IMR-90 (cell line): Measurements from ENCODE around the gene NOTCH3.

Source experiments
- BHLHE40 ChIP-seq: fragments of 150-350 bp; IDR thresholded peaks from 2 replicates; pipeline ENCODE4 v1.6.1; 2016; ENCODE audit warnings: mild to moderate bottlenecking, low read depth, low read length
- FOS ChIP-seq: fragments of 150-350 bp; IDR thresholded peaks from 2 replicates; pipeline ENCODE4 v1.6.1; 2016; ENCODE audit warnings: low read depth, low read length
- MAFK ChIP-seq: IDR thresholded peaks from 2 replicates; pipeline ENCODE4 v1.6.1; 2012; ENCODE audit warnings: low read depth, low read length, improper control_type of control experiment
- MAZ ChIP-seq: IDR thresholded peaks from 2 replicates; pipeline ENCODE4 v1.6.1; 2012; ENCODE audit warnings: low read depth, mild to moderate bottlenecking, low read length, improper control_type of control experiment, moderate library complexity, borderline replicate concordance
- NFE2L2 ChIP-seq: fragments of 150-350 bp; IDR thresholded peaks from 2 replicates; pipeline ENCODE4 v1.6.1; 2016; ENCODE audit warnings: low read depth, mild to moderate bottlenecking, low read length
- POLR2A ChIP-seq: IDR thresholded peaks from 2 replicates; pipeline ENCODE4 v1.6.1; 2012; ENCODE audit warnings: mild to moderate bottlenecking, low read depth, low read length
- RAD21 ChIP-seq: IDR thresholded peaks from 2 replicates; pipeline ENCODE4 v1.6.1; 2012; ENCODE audit warnings: low read length, improper control_type of control experiment
- RCOR1 ChIP-seq: IDR thresholded peaks from 2 replicates; pipeline ENCODE4 v1.6.1; 2012; ENCODE audit warnings: mild to moderate bottlenecking, low read length, improper control_type of control experiment; ENCODE audit not compliant: insufficient replicate concordance
- SMC3 ChIP-seq: fragments of 150-350 bp; IDR thresholded peaks from 2 replicates; pipeline ENCODE4 v1.6.1; 2016; ENCODE audit warnings: low read depth, mild to moderate bottlenecking, antibody characterized with exemption, low read length, moderate library complexity
- TF ChIP-seq, protein P1 (sequence below): conservative IDR thresholded peaks from 2 replicates; pipeline ENCODE4 v1.5.1; 2012; ENCODE audit warnings: mild to moderate bottlenecking, low read depth, low read length, improper control_type of control experiment
- TF ChIP-seq, protein P2 (sequence below): fragments of 150-350 bp; IDR thresholded peaks from 2 replicates; pipeline ENCODE4 v1.6.1; 2017; ENCODE audit warnings: mild to moderate bottlenecking, antibody characterized with exemption, low read length, low read depth

DNA sequence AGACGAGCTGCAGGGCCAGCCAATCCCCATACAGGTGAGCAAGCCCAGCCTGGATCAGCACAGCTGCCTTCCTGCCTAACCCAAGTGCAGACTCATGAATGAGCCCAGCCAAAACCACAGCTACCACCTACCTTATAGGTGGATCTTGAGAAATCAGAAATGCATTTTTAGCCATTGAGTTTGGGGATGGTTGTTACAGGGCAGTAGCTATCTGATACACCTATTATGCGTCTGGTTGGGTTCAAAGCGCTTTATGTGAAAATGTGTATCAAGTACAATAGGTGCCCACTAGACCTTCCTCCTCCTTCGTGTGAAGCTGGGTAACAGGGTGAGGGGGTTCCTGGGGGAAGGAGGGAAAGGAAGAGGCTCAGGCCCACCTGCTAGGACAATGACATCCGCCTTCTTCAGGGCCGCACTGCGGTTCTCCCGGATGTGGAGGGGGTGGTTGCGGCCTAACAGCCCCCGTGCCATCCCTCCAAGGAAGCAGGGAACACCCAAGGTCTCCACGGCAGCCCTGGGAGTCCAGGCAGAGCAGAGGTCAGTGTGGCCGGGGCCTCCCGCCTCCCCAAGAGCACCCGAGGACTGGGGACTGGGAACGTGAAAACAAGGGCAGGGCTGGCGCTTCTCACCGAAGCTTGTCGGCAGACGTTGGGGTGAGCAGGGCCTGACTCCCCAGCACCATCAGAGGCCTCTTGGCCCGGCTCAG lies 81.9 kb downstream of the NOTCH3 start:
- no peak for TF ChIP-seq POLR2A
- TF ChIP-seq MAFK = no peak
- TF ChIP-seq MAZ = no peak
- TF ChIP-seq, protein P1, sequence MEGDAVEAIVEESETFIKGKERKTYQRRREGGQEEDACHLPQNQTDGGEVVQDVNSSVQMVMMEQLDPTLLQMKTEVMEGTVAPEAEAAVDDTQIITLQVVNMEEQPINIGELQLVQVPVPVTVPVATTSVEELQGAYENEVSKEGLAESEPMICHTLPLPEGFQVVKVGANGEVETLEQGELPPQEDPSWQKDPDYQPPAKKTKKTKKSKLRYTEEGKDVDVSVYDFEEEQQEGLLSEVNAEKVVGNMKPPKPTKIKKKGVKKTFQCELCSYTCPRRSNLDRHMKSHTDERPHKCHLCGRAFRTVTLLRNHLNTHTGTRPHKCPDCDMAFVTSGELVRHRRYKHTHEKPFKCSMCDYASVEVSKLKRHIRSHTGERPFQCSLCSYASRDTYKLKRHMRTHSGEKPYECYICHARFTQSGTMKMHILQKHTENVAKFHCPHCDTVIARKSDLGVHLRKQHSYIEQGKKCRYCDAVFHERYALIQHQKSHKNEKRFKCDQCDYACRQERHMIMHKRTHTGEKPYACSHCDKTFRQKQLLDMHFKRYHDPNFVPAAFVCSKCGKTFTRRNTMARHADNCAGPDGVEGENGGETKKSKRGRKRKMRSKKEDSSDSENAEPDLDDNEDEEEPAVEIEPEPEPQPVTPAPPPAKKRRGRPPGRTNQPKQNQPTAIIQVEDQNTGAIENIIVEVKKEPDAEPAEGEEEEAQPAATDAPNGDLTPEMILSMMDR = no peak
- no peak for TF ChIP-seq BHLHE40
- TF ChIP-seq, protein P2, sequence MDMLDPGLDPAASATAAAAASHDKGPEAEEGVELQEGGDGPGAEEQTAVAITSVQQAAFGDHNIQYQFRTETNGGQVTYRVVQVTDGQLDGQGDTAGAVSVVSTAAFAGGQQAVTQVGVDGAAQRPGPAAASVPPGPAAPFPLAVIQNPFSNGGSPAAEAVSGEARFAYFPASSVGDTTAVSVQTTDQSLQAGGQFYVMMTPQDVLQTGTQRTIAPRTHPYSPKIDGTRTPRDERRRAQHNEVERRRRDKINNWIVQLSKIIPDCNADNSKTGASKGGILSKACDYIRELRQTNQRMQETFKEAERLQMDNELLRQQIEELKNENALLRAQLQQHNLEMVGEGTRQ = no peak
- TF ChIP-seq RAD21 = no peak
- TF ChIP-seq RCOR1 = no peak
- TF ChIP-seq SMC3 = no peak
- no peak for TF ChIP-seq NFE2L2
- TF ChIP-seq FOS = no peak
